LNCAP (cell line): ENCODE results near the gene WNK1.

Experiments used
- TF ChIP-seq, protein P1 (sequence below): fragments of 450-650 bp; IDR thresholded peaks from 2 replicates; pipeline ENCODE4 v1.5.1; 2017; ENCODE audit warnings: mild to moderate bottlenecking

The WNK1 gene

DNA sequence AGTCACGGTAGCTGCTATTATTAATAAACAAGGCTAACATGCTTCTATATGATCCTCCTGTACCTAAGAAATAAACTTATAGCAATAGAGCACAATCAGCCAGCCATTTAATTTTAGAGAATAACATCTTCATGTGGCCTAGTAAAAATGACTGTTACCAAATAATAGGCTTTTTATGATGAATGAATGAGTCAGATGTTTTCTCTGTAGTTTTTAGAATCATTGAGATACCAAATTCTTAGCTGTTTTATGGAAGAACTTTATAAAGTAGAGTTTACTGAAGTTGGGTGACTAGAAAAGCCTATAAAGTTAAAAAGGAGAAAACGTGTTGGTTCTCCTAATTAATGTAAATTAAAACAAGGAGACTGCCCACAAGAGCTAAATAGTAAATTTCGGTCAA is 40.7 kb downstream of the WNK1 start:
- TF ChIP-seq, protein P1, sequence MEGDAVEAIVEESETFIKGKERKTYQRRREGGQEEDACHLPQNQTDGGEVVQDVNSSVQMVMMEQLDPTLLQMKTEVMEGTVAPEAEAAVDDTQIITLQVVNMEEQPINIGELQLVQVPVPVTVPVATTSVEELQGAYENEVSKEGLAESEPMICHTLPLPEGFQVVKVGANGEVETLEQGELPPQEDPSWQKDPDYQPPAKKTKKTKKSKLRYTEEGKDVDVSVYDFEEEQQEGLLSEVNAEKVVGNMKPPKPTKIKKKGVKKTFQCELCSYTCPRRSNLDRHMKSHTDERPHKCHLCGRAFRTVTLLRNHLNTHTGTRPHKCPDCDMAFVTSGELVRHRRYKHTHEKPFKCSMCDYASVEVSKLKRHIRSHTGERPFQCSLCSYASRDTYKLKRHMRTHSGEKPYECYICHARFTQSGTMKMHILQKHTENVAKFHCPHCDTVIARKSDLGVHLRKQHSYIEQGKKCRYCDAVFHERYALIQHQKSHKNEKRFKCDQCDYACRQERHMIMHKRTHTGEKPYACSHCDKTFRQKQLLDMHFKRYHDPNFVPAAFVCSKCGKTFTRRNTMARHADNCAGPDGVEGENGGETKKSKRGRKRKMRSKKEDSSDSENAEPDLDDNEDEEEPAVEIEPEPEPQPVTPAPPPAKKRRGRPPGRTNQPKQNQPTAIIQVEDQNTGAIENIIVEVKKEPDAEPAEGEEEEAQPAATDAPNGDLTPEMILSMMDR = no peak

DNA sequence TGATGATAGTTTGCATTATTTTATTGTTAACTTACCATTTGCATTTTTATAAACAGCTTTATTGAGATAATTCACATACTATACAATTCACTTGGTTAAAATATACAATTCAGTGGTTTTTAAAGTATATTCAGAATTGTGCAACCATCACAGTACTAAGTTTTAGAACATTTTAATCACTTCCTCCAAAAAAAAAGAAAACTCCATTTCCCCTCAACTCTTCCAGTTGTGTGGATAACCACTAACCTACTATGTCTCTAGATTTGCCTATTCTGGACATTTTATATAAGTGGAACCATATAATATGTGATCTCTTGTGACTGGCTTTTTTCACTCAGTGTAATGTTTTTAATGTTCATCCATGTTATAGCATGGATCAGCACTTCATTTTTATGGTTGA is 41.3 kb downstream of the WNK1 start:
- TF ChIP-seq, protein P1 = no peak

DNA sequence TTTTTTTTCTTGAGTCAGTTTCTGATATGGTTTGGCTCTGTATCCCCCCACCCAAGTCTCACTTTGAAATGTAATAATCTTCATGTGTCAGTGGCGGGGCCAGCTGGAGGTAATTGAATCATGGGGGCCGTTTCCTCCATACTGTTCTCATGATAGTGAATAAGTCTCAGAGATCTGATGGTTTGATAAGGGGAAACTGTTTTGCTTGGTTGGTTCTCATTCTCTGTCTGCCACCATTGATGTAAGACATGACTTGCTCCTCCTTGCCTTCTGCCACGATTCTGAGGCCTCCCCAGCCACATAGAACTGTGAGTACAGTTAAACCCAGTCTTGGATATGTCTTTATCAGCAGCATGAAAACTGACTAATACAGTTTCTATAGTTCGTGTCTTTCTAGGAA is 42.9 kb downstream of the WNK1 start:
- TF ChIP-seq, protein P1 = no peak

DNA sequence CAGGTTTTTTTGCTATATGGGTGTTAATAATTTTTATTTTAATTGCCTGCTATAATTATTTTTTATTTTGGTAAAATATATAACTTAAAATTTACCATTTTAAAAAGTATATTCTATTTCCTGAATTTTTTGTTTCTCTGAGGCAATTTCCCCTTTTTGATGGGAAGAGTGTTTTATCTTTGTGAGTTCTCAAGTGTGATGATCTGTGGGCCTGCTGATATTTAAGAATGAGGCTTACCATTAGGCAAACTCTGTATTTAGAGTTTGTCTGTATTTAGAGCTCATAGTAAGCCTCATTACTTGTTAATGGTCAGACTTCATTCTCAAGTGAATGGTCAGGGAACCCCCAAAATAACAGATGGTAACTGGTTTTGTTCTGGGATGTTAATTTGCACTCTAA is 48.0 kb downstream of the WNK1 start:
- TF ChIP-seq, protein P1 = no peak

DNA sequence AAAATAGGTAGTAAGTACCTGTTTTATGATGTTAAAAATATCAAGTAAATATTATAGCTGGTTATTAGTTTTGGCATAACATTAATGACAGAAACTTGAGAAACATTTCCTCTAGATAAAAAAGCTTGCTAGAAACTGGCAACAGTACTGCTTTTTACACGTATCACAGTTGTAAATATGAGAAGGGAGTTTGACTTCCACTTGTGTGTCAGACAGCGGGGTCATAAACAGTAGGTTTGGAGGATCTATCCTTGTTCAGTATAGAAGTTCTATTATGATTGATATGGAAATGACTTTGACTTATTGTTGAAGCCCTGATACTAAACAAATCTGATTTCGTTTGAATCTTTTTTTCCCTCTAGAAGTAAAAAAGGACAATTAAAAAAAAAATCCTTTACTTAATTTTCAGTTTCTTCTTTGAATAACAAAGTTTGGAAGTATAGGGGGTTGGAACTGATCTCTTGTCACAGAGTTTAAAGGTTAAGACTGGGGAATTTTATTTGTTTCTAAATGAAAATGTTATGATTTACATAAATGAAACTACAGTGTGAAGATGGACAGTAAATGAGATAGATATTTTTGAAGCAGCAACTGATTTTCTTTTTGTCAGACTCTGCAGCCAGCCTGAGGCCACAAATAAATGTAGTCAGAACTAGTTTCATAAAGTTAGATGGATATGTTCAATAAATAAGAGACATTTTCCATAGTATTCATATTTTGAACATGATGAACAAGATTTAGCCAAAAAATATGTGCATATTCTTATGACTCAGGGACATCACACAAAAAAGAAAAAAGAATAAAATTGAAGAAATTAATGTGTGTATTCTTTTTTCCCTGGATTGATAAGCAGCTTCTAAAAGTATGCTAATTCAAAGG is 50.1 kb downstream of the WNK1 start:
- TF ChIP-seq, protein P1 = no peak

DNA sequence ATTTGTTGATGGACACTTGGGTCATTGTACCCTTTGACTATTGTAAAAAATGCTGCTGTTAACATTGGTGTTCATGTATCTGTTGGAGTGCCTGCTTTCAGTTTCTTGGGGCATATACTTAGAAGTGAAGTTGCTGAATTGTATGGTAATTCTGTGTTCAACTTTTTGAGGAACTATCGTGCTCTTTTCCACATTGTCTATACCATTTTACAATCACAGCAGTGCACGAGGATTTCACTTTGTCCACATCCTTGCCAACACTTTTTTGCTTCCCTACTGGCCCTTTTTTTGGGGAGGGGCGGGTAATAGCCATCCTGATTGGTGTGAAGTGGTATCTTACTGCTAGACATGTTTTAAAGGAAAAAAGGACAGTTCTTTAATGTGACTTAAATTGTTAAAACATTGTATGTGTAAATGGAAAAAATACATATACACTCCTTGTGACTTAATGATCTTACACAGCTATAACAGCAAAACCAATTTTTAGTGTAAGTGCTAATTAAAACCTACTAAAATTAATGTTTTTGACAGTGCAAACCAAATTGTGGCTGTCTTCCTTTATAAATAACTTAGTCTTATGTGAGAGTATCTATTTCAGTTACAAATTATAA is 52.7 kb downstream of the WNK1 start:
- TF ChIP-seq, protein P1 = no peak

DNA sequence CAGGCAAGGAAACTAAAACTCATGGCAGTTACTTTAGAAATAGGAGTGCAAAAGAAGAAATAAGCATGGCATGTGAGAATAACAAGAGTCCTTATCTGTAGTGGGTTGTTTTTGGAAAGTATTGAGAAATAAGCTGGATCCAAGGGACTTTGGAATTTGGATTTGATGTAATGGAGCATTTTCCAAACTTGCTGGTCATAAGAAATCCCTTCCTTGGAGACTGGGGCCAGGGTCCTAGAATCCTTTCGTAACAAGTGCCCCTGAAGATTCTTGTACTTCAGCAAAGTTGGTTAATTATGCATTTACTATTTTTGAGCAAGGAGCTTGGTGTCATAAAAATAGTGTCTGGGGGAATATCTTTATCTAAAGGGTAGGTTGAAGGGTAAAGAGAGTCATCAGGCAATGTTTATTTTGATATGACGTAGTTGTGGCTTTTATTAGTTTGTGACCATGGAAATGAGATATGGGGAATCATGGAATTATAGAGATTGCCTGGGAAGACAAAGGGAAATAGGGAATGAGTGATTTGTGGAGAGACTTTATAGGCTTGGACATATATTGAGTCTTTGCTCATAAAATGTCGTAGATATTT is 53.9 kb downstream of the WNK1 start:
- TF ChIP-seq, protein P1 = no peak
